RWPE2 (cell line): Measurements from ENCODE around the gene MYO3B.
A peak's percentile ranks its signal among the peaks of the same experiment; 100 is the strongest.

Experiments
- ATAC-seq: fragments of 200-7000 bp; cut with Tn5 transposase; 3 replicates; pipeline ENCODE4 v1.9.1; 2021; ENCODE audit warnings: low read depth
- DNase-seq: peaks from one replicate; pipeline ENCODE4 v3.0.0-alpha.2; 2020; ENCODE audit warnings: low spot score
- H3K27ac ChIP-seq: fragments of 450-650 bp; 2 replicates; pipeline ENCODE4 v1.5.1; 2017; ENCODE audit warnings: mild to moderate bottlenecking; ENCODE audit not compliant: poor library complexity, severe bottlenecking
- H3K27me3 ChIP-seq: fragments of 250-450 bp; sonication (Bioruptor Pico); 2 replicates; pipeline ENCODE4 v1.5.1; 2021; ENCODE audit warnings: mild to moderate bottlenecking, moderate library complexity; ENCODE audit not compliant: insufficient read depth, poor library complexity, severe bottlenecking
- H3K36me3 ChIP-seq: fragments of 250-450 bp; sonication (Bioruptor Pico); 2 replicates; pipeline ENCODE4 v1.5.1; 2020; ENCODE audit warnings: low read depth, mild to moderate bottlenecking, moderate library complexity
- H3K4me1 ChIP-seq: fragments of 250-450 bp; sonication (Bioruptor Pico); 2 replicates; pipeline ENCODE4 v1.5.1; 2021; ENCODE audit warnings: mild to moderate bottlenecking, moderate library complexity; ENCODE audit not compliant: insufficient read depth, poor library complexity, severe bottlenecking
- H3K4me3 ChIP-seq: fragments of 250-450 bp; sonication (Bioruptor Pico); 2 replicates; pipeline ENCODE4 v1.5.1; 2021; ENCODE audit warnings: mild to moderate bottlenecking, moderate library complexity; ENCODE audit not compliant: severe bottlenecking
- H3K9me3 ChIP-seq: fragments of 250-450 bp; sonication (Bioruptor Pico); 2 replicates; pipeline ENCODE4 v1.5.1; 2021; ENCODE audit warnings: mild to moderate bottlenecking, moderate library complexity; ENCODE audit not compliant: severe bottlenecking
- TF ChIP-seq, protein P1 (sequence below): fragments of 450-650 bp; IDR thresholded peaks from one replicate; pipeline ENCODE4 v1.5.1; 2017; ENCODE audit warnings: mild to moderate bottlenecking, moderate library complexity; ENCODE audit not compliant: poor library complexity, severe bottlenecking

The MYO3B gene

DNA sequence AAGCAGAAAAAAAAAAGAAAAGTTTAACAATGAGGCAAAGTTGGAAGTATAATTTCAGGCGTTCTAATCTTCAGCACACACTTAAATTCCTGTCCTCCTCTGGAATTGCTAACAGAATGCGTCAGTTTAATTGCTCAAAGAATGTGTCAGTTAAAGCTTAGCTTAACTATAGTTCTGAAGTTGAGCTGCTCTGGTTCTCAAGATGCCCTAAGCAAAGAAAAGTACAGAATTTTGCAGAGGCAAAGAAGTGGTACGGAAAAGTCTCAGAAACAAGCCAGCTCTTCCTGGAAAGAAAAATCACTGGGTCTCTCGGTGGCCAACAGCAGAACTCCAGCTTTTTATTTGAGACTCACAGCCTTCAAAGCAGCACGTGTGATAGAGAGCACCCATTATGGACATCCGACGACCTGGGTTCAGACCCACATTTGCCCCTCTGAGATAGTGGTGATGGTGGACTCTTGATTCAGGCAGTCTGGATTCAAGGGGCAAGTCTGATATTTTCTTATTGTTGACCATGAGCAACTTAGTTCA lies 22.2 kb upstream of the MYO3B start:
- Histone ChIP-seq H3K4me1 (no peaks in the 10 kb centered on the region), H3K27ac (no peak overlapping the region), H3K27me3 (no peaks in the 10 kb centered on the region), H3K36me3 (no peaks in the 10 kb centered on the region), H3K9me3 (peaks cover 4% of the 10 kb centered on the region), H3K4me3 (no peak overlapping the region)
- ATAC-seq (no peak), DNase-seq (no peak)
- TF ChIP-seq, protein P1, sequence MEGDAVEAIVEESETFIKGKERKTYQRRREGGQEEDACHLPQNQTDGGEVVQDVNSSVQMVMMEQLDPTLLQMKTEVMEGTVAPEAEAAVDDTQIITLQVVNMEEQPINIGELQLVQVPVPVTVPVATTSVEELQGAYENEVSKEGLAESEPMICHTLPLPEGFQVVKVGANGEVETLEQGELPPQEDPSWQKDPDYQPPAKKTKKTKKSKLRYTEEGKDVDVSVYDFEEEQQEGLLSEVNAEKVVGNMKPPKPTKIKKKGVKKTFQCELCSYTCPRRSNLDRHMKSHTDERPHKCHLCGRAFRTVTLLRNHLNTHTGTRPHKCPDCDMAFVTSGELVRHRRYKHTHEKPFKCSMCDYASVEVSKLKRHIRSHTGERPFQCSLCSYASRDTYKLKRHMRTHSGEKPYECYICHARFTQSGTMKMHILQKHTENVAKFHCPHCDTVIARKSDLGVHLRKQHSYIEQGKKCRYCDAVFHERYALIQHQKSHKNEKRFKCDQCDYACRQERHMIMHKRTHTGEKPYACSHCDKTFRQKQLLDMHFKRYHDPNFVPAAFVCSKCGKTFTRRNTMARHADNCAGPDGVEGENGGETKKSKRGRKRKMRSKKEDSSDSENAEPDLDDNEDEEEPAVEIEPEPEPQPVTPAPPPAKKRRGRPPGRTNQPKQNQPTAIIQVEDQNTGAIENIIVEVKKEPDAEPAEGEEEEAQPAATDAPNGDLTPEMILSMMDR, result no peak

DNA sequence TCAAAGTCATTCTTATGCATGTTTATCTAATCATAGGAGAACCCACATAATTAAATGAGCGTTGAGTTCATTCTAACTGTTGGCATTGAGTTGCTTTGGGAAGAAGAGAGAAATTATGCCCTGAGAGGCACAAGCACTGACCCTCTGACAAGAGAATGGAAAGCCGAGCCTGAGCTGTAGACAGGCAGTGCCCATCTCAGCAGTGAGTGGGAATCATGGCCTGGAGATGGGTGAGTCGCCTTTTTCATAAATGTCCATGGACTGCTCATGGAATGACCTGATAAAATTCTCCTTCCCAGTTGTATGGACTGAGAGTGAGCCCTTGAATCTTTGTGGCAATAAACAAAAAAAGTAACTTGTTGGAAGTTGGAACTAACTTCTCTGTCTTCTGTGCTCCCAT lies 21.4 kb upstream of the MYO3B start:
- peaks cover 4% of the 10 kb centered on the region for H3K9me3 ChIP-seq
- TF ChIP-seq, protein P1, result no peak
- no peak overlapping the region for H3K27ac ChIP-seq
- no peaks in the 10 kb centered on the region for H3K36me3 ChIP-seq
- no peak for DNase-seq
- no peak for ATAC-seq
- no peak overlapping the region for H3K4me3 ChIP-seq
- H3K4me1 ChIP-seq, result peaks cover under 1% of the 10 kb centered on the region
- H3K27me3 ChIP-seq, result no peaks in the 10 kb centered on the region

DNA sequence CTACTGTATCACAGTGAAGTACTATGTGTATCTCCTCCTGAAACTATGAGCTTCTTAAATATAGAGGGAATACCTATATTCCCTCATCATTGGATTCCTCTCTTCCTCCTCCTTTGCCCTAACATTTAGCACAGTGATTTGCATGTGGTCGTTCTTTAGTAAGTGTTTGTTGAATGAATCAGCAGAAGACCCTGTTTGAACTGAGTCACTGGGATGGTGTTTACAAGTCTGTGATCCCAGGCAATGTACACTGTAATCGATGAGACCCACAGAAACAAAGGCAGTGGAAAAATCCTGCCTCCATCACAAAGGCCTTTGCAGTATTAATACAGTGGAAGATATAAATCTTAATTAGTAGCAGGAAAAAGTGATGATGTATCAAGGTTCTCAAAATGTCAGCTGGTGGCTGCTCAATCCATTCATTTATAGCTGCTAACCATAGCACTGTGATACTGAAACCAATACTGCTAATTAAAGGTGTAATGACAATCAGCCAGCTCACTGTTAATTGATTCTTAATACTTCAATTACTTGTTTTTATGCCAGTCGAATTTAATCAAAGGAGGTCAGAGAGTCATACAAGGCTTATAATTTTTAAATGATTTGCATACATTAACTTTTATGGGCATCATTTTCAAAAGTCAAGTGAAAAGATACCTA lies 20.8 kb upstream of the MYO3B start:
- Histone ChIP-seq H3K4me1 (peaks cover 5% of the 10 kb centered on the region), H3K36me3 (no peaks in the 10 kb centered on the region), H3K27ac (no peak overlapping the region), H3K9me3 (peaks cover 4% of the 10 kb centered on the region), H3K27me3 (no peaks in the 10 kb centered on the region), H3K4me3 (no peak overlapping the region)
- DNase-seq, result no peak
- TF ChIP-seq, protein P1, result no peak
- ATAC-seq, result peak; percentile 81

DNA sequence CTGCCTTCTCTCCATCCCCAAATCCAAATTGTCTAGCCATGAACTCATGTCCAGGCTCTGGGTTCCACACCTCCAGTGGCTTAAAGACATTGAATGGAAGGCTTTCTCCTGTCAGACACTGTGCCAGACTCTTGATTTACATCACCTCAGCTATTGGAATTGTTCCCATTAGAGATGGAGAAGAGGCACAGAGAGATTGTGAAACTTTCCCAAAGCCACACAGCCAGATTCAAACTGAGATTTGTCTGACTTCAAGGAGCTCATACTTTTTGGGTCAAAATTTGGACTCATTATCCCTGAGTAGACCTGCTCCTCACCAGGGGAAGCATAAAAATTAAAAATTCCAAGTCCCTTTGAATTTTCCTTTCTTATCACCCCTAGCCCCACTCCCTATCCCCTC lies 18.9 kb upstream of the MYO3B start:
- Histone ChIP-seq H3K27me3 (no peaks in the 10 kb centered on the region), H3K36me3 (no peaks in the 10 kb centered on the region), H3K4me1 (peaks cover 9% of the 10 kb centered on the region), H3K27ac (no peak overlapping the region), H3K4me3 (no peak overlapping the region), H3K9me3 (no peaks in the 10 kb centered on the region)
- DNase-seq (no peak), ATAC-seq (no peak)
- TF ChIP-seq, protein P1, result no peak
